HK-2 (cell line): ENCODE measurements around the gene UBTD1.
"Not testable (repeated sequence)": the region's sequence is repeated elsewhere in the genome, so short reads cannot be mapped to it uniquely, and the experiment has no call there.

Experiments used
- DNase-seq: peaks from one replicate; pipeline ENCODE4 v3.0.0-alpha.2; 2018; ENCODE audit not compliant: unreplicated experiment

UBTD1 gene

DNA sequence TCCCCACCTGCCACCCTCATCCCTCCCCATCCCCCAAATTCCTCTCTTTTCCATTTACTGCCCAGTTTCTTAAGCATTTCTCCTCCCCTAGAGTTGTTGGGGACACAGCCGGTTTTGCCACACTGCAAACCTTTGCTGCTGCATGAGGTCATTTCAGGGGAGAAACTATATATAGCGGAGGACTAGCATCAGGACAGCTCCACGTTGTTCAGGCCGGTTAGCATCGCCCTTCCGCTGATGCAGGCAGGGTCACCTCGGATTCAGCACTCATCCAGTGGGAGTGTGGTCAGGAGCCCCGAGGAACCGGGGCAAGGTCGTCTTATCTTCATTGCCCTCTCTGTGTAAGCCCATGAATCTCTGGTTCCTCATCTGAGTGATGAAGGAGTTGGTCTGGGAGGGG, 15.6 kb downstream of the UBTD1 start:
- no peak for DNase-seq

DNA sequence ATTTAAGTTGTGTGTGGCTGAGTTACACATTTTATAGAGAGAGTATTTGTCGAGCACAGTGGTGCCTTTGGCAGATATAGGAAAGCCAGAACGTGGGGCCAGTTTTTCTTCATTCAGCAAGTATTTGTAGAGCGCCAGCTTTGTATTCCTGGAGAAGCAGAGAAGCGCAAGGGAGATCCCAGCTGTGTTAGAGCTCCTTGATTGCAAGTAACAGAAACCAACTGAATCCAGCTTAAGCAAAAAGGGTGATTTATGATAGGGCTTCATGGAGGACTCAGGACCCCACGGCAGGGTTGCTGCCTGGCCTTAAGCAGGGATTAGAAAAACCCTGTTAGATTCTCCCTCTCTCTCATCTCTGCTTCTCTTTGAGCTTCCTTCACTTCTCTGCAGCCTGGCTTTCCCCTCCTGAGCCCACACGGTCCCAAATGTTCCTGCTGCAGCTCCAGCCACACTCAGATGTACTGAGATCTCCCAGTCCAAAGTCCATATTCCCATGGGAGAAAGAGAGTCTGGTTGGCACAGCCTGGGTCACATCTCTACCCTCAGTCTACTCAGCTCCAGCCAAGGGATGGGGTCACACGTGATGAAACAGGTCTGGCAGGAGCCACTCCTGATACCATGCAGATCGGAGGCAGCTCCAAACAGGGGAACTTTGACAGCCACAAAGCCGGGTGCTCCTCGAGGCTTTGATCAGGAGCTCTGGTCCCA, 16.7 kb downstream of the UBTD1 start:
- DNase-seq: no peak

DNA sequence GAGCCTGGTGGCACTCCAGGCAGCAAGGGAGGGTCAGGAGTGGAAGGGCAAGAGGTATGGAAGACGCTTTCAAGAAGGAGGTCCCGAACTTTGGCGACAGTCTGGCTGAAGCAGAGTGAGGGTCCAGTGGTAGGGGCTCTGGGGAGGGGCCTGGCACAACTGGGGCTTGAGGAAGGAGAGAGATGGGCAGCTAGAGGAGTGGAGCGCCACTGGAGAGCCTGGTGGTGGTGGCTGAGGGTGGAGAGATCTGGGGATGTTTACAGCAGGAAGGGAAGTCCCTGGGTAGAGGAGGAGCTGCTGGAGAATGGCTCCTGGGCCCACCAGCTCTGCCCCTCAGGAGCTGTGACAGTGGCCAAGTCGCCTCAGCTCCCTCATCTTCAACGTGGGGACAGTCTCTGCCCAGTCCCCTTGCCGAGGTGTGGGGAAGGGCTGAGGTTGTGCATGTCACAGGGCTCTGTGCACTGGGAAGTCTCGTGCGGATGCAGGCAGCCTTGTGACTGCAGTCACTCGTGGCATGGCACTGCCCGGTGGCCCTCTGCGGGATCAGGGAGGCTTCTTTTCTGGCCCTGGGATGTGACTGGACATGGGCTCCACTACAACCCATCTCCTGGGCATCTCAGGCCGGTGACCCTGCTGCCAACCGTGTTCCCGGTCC, 18.5 kb downstream of the UBTD1 start:
- DNase-seq: no peak

DNA sequence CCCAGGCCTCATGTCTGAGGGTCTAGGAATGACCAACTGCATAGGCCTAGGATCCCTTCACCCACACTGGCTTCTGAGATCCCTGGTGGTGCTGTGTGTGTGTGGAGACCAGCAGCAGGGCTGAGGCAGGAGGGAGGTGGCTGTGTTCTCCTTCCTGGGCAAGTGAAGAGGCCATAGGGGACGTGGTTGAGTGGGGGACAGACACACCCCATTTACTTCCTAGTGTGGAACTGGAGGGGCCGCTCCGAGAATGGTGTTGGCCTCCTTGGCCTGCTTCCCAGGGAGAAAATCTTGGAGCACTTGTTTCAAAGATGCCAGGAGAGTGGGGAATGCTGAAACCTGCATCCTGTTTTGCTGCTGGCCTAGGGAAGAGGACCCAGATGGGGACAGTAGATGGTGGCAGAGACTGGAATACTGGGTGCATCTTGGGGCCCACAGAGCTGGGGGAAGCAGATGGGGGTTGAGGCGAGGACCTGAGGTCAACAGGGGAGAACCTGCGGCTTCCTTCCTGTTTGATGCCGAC, 19.1 kb downstream of the UBTD1 start:
- no peak for DNase-seq

DNA sequence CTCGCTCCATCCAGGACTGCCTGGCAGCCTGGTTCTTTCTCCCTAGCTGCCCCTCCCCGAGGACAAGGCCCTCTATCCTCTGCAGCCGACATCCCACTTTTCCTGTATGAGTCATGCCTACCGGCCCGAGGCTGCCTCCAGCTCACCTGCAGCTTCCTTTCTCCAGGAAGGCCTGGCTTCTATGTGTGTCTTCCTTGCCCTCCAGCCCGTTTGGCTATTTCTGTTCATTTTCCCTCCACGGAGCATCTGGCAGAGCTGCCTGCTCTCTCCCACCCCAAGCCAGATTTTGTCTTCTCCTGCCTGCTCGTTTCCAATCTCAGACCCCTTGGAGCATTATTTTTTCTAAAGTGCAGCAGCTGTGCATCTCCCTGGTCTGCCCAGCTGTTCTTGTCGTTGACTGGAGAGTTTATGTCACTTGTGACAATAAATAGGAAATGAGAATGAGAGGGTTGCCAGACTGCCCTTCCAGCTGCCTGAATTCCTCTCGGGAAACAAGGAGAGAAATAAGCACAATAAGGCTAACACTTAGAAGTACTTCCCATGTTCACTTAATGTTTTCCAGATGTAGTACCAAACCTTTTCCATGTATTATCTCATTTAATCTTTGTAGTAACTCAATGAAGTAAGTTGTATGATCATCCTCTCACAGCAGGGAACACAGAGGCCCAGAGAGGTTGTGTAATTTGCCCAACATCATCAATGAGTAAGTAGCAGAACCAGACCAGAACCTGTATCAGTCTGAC, 19.7 kb downstream of the UBTD1 start:
- DNase-seq: peak; percentile 53

DNA sequence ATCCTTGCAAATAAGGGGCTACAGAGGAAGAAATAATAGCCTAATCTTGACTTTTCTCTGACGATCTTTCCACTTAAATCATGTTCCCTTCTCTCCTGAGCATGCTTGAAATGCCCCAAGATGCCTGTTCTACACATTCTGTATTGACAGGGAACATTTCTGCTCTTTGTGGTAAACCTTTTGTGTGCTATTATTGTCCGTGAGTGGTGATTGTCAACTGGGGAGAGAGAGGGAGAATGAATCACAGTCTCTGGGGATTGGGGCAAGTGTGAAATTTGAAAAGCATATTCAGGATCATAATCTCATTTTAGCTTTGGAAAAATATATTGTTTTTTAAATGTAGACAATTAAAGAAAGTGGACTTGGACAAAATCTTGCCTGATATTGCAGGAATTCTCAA, 20.6 kb downstream of the UBTD1 start:
- no peak for DNase-seq

DNA sequence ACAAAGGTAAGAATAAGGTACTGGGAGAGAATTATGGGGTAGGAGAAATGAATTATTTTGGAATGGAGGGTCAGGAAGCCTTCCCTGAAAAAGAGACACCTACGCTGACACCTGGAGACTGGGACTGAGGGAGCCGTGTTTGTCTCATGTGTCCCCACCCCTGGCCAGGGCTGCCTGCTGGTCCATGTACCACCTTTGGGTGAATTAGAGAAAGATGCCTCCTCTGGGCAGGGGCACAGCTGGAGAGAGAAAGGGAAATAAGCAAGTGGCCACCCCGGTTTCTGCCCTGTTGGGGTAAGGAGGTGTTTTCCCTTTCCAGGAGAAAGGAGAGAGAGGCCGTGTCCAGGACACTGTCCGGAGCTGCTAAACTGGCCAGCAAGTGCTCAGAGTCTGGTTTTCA, 21.8 kb downstream of the UBTD1 start:
- DNase-seq: no peak

DNA sequence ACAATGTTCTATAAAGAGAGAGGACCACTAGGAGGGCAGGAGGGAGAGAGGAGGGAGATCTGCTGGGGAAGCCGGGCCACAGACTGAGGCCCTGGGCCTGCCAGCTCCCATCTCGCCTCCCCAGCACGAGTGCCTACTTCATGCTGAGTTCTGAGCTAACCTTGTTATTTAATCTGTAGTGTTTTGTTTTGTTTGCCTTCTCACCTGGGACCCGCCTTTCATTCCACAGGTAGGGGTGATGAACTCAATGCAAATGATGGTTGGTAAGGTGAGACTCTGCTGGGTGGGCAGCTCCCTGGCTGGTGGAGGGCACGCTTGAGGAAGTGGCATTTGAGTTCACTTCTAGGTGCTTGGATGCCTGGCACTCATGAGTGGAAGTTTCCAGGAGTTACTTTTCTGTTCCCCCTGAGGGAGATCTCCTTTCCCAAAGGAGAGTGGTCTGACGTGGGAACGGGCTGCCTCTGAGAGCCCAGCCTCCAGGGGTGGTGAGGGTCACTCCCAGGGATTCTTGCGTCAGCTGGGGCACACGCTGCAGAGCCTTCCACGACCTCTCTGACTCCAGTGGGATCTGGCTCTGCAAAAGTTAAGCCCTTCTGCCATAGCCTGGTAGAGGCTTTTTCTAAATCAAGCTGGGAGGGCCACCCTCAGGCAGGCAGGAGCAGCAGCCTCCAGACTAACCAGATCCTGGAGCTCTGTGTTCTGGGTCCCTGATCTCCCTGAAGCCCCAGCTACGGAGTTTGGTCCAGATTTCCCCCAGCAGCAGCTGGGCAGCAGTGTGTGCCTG, 22.4 kb downstream of the UBTD1 start:
- no peak for DNase-seq

DNA sequence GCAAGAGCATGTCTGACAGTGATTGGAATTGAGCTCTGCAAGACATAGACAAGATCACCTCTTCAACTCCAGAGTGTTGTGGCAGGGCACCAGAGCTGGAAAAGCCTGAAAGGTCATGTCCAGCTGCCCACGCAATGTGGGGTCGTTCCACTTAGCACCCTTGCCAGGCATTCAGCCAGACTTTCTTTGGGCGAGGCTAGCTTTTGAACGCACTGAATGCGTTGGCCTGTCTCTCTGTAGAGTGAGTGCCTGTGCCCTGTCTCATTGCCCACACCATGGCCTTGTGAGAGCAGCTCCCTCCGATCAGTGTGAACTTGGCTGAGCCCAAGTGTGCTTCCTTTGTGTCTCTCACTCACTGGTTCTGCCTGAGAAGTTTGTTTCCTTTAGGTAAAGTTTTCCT, 23.3 kb downstream of the UBTD1 start:
- DNase-seq: no peak

DNA sequence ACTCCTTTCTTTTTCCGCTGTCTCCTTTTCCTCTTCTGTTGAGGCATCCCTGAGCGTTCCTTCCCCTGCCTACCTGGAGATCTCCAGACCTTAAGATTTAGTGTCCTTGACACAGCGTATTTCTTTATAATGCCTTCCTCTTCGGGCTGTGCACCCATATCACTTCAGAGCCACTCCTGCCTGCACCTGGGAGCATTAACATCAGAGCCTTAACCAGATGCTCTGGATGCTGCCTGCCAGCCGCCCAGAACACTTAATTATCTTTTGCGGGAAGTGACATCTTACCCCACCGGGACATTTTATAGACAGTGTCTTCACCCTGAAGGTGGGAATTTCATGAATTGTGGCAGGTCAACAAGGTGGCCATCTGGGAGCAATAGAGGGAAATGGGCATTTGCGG, 24.2 kb downstream of the UBTD1 start:
- DNase-seq: no peak

DNA sequence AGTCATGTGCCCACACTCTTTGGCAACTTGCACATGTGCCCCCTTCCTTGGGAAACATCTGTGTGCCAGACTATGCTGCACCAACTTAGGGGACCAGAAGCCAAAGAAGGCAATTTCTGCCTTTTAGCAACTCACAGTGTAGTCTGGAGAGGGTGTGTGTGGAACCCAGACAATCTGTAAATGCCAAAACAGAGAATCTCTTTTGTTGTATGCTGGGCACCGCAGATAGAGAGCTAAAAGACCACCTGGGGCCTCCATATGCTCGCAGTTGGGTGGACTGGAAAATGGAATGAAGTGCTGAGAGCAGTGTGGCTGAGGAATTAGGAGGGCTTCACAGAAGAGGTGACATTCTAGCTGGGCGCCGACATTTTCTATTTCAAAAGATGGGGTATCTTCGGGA, 26.4 kb downstream of the UBTD1 start:
- DNase-seq: no peak

DNA sequence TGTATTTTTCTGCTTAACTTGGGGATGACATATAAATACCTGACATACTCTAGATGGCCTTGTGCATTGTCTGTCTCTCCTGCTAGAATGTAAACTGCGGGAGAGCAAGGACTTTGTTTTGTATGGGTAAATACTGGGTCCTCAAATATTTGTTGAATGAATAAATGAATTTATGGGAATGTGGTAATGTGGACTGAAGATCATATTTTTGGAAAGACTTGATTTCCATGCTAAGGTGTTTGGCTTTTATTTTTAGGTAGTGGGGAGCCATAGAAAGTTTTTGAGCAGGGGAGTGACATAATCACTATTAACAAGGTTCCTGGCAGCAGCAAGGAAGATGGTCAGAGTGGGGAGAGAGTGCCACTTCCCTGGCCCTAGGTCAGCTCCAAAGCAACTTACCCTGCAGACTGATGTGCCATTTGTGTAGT, 27.0 kb downstream of the UBTD1 start:
- DNase-seq: no peak

DNA sequence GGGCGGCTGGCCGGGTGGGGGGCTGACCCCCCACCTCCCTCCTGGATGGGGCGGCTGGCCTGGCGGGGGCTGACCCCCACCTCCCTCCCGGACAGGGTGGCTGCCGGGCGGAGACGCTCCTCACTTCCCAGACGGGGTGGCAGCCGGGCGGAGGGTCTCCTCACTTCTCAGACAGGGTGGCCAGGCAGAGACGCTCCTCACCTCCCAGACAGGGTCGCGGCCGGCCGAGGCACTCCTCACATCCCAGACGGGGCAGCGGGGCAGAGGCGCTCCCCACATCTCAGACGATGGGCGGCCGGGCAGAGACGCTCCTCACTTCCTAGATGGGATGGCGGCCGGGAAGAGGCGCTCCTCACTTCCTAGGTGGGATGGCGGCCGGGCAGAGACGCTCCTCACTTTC, 30.2 kb downstream of the UBTD1 start:
- DNase-seq: not testable (repeated sequence)

DNA sequence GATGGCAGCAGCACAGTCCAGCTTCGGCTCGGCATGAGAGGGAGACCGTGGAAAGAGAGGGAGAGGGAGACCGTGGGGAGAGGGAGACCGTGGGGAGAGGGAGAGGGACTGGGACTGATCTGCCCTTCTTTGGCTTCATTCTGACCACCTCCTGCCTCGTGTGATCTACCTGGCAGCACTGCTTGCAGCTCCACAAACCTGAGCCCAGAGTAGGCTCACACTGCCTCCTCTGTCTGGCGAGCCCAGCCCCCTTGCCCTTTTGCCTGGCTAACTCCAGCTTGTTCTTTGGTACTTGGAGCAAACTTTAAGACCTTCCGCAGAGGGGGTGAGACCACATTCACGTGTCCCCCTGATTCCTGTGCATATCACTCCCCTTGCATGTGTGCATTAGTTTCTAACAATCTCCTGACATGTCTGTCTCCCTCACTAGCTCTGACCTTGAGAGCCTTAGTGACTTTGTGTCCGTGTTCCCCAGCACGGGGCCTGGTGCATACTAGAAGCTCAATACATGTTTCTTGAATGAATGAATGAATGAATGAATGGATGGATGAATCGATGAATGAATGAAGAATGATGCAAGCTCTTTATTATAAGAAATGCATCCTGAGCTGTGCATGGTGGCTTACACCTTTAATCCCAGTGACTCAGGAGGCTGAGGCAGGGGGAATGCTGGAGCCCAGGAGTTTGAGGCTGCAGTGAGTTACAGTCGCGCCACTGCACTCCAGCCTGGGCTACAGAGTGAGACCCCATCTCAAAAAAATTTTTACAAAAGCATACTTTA, 31.2 kb downstream of the UBTD1 start:
- no peak for DNase-seq

DNA sequence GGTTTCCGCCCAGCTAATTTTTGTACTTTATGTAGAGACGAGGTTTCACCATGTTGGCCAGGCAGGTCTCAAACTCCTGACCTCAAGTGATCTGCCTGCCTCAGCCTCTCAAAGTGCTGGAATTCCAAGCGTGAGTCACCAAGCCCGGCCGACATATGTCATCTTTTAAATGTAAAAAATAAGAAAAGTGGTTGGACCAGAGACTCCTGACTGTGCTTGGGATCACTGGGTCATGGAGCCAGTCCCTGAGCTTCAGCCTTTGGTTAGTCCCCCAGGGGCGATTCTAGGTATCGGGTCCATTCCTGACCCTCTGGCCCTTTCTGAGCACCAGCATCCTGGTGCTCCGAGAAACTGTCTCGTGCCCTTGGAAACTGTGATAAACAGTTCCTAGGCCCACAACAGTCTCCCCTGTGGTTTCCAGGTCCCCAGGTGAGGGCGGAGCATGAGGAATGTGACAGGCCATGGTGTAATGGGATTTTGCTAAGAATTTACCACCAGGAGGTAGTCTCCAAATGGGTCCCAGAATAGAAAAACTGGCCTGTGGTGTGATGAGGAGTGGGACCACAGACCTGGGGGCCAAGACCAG, 32.8 kb downstream of the UBTD1 start:
- peak; percentile 44 for DNase-seq

DNA sequence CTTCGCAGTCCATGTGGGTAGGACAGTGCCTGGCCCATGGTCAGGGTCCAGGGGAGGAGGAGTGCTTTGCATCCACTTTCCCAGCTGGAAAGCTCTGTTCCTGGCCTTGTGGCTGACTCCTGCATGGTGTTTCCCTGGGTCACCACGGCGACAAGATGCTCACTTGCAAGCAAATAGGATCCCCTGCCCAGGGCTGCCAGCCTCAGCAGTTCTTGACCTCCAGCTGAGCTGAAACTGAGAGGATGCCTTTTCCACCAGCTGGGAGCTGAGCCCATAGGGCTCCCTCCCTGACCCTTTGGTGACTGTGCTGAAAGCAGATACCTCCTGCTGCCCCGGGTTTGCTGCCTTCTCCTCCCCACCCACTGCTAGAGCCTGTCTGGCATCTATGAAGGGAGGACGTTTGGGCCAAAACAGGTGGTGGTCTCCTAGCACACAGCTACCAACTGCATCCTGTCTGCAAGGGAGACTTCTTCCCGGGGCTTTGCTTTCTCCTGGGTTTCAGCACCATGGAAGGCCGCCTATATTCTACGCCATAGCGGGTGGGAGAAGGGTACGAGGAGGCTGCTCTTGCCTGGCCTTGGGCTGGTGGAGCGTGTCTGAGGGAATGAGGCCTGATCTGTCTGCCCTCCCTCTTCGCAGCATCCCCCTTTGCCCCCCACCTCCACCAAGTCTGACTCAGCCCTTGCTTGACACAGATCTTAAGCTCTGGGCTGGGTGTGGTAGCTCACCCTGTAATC, 34.4 kb downstream of the UBTD1 start:
- DNase-seq: peak; percentile 45

DNA sequence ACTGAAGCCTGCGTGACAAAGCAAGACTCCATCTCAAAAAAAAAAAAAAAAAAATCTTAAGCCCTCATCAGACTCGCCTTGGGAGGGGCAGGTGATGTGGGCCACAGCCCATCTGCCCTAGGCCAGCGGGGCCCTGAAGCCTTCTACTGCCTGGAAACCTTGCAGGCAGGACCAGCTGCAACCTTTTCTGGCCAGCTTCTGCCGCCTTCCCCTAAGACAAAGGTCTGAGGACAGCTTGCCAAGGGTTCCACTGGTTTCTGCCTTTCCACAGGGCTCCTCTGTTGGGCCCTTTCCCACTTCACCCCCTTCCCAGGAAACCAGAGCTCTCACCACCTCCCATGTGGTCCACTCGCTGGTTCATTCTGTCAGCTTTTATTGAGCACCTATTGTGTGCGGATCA, 35.2 kb downstream of the UBTD1 start:
- DNase-seq: no peak

DNA sequence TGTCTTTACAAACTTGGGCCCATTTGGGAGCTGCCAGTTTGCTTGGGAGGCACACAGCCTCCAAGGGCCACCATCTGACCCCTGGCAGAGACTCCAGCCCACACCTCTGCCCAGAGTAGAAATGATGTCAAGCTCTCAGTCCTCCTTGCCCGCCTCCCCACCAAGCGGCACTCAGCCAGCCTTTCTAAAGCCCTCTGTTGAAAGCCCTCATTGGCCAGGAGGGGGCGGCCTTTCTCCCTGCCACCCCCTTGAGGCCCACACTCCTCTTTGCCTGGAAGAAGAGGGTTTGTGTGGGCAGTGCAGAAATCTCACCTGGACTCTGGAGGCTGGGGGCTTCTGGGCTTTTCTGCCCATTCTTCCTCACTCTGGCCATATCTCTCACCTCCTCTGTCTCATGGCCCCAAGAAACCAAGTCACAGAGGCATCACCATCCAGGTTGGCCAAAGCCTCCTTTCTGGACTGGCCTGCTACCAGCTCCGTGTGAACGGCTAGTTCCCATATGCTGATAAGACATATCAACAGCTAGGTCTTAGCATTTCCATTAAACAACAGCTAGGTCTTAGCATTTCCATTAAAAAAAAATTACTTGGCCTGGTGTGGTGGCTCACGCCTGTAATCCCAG, 36.1 kb downstream of the UBTD1 start:
- no peak for DNase-seq

DNA sequence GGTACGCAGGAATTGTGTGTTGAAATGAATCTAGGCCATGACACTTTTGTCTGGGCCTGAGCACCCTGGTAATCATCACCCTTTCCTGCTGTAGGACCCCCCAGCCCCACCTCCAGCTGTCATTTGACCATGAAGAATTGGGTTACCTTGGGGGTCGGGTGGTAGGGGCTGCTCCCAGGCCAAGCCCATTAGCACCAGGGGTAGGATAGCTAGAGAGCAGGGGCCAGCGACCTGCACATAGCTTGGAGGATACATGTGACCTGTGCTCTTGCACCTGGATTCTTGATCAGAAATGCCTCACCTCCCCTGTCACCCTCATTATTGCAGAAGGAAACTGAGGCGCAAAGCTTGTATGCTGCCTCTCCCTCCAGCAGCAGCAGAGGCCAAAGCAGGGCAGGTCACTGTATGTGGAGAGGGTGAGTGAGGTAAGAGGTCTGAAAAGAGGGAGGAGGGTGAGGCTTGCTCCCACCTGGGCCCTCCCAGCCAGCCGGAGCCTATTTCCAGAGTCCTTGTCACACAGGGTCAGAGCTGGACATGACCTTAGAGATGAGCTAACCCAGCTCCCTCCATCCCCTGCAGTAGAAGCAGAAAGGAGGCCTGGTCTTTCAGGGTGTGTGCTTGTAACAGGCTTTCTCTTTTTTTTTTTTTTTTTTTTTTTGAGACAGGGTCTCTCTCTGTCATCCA, 38.6 kb downstream of the UBTD1 start:
- DNase-seq: no peak
